C4-2B (cell line): ENCODE measurements around the gene PACSIN2.

Experiments used
- ZFX ChIP-seq: fragments of 450-650 bp; IDR thresholded peaks from 2 replicates; pipeline ENCODE4 v1.6.1; 2017
- TF ChIP-seq, protein P1 (sequence below): fragments of 450-650 bp; conservative IDR thresholded peaks from 2 replicates; pipeline ENCODE4 v1.5.1; 2017; ENCODE audit warnings: mild to moderate bottlenecking

DNA sequence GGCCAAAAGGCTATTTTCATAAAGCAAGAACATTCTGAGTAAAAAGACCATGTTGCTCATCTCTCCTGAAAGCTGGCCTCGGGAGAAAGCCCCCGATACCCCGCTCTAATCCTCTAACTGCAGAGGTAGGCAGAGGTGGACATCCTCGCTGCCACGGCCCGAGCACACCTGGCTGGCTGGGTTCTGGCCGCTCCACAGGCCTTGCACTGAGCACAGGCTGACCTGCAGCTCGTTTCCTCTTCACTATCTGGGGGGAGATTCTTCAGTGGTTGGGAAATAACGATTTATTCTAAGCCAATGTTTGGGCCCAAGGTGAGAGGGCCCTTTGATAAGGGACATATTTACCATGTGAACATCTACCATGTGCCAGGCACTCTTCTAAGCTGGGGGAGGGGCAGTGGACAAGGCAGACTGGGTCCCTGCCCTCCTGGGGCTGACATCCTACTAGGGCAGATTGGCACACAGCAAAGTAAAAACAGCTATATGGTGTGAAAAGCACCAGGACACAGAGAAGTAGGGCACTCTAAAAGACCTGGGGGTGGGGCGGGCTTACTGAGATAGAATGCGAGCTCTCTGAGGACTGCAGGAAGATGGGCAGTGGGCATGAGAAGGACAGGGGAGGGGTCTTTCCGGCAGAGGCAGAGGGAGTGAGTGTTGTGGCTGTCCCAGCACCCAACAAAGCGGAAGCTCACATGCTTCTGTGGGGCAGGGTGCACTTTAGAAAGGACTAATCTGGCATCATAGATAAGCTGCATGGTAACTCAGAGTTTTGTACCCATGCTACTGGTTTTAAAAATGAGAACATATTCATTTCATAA, 92.4 kb downstream of the PACSIN2 start:
- TF ChIP-seq, protein P1, sequence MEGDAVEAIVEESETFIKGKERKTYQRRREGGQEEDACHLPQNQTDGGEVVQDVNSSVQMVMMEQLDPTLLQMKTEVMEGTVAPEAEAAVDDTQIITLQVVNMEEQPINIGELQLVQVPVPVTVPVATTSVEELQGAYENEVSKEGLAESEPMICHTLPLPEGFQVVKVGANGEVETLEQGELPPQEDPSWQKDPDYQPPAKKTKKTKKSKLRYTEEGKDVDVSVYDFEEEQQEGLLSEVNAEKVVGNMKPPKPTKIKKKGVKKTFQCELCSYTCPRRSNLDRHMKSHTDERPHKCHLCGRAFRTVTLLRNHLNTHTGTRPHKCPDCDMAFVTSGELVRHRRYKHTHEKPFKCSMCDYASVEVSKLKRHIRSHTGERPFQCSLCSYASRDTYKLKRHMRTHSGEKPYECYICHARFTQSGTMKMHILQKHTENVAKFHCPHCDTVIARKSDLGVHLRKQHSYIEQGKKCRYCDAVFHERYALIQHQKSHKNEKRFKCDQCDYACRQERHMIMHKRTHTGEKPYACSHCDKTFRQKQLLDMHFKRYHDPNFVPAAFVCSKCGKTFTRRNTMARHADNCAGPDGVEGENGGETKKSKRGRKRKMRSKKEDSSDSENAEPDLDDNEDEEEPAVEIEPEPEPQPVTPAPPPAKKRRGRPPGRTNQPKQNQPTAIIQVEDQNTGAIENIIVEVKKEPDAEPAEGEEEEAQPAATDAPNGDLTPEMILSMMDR: no peak
- TF ChIP-seq ZFX: no peak
